DOHH2 (cell line): Measurements from ENCODE around the gene SNAPC2.

Experiments used
- H3F3A ChIP-seq: fragments of 200-600 bp; sonication (generic), shearing (Covaris generic); 2 replicates; pipeline ENCODE4 v1.6.0; 2016; ENCODE audit warnings: antibody characterized with exemption, mild to moderate bottlenecking; ENCODE audit not compliant: control insufficient read depth, insufficient read depth
- H3K27ac ChIP-seq: fragments of 200-600 bp; sonication (generic); 2 replicates; pipeline ENCODE4 v1.5.1; 2014; ENCODE audit warnings: low read depth, mild to moderate bottlenecking, low read length, moderate library complexity
- H3K27me3 ChIP-seq: fragments of 200-600 bp; sonication (generic); 2 replicates; pipeline ENCODE4 v1.6.1; 2014; ENCODE audit warnings: mild to moderate bottlenecking, low read length, mixed read lengths; ENCODE audit not compliant: control insufficient read depth
- H3K36me3 ChIP-seq: fragments of 200-600 bp; sonication (generic); 2 replicates; pipeline ENCODE4 v1.6.1; 2014; ENCODE audit warnings: mild to moderate bottlenecking, low read length, moderate library complexity, mixed read lengths; ENCODE audit not compliant: control insufficient read depth
- H3K4me1 ChIP-seq: fragments of 200-600 bp; sonication (generic); 2 replicates; pipeline ENCODE4 v1.6.1; 2014; ENCODE audit warnings: mild to moderate bottlenecking, low read length, mixed read lengths; ENCODE audit not compliant: control insufficient read depth
- H3K4me2 ChIP-seq: fragments of 200-600 bp; sonication (generic); 2 replicates; pipeline ENCODE4 v1.6.0; 2014; ENCODE audit warnings: mild to moderate bottlenecking, low read length, moderate library complexity
- H3K4me3 ChIP-seq: fragments of 200-600 bp; sonication (generic); 2 replicates; pipeline ENCODE4 v1.5.1; 2014; ENCODE audit warnings: mild to moderate bottlenecking, low read length, mixed read lengths
- H3K79me2 ChIP-seq: fragments of 200-600 bp; sonication (generic); 2 replicates; pipeline ENCODE4 v1.6.1; 2014; ENCODE audit warnings: mild to moderate bottlenecking, low read length, mixed read lengths; ENCODE audit not compliant: control insufficient read depth
- H3K9me2 ChIP-seq: fragments of 200-600 bp; sonication (generic); replicated peaks from 2 replicates; pipeline ENCODE4 v1.6.1; 2014; ENCODE audit warnings: mild to moderate bottlenecking, low read length, mixed read lengths; ENCODE audit not compliant: control insufficient read depth
- H3K9me3 ChIP-seq: fragments of 200-600 bp; sonication (generic); 2 replicates; pipeline ENCODE4 v1.6.1; 2014; ENCODE audit warnings: antibody characterized with exemption, low read length, mixed read lengths; ENCODE audit not compliant: control insufficient read depth, insufficient read depth
- H4K20me1 ChIP-seq: fragments of 200-600 bp; sonication (generic); 2 replicates; pipeline ENCODE4 v1.6.0; 2014; ENCODE audit warnings: low read depth, mild to moderate bottlenecking, antibody characterized with exemption, low read length, moderate library complexity; ENCODE audit not compliant: control insufficient read depth, insufficient read depth
- EZH2phosphoT487 ChIP-seq: fragments of 200-600 bp; sonication (generic); IDR thresholded peaks from 2 replicates; pipeline ENCODE4 v1.6.1; 2017; ENCODE audit warnings: borderline replicate concordance, mild to moderate bottlenecking, antibody characterized with exemption, low read length, moderate library complexity, mixed read lengths
- TF ChIP-seq, protein P1 (sequence below): fragments of 200-600 bp; sonication (generic); IDR thresholded peaks from one replicate; pipeline ENCODE4 v1.5.1; 2014; ENCODE audit warnings: antibody characterized with exemption, mild to moderate bottlenecking, low read depth, low read length; ENCODE audit not compliant: poor library complexity, severe bottlenecking

SNAPC2 gene

GRCh38 chr19:7872306-7873204 lies 47.6 kb upstream of the SNAPC2 start:
- Histone ChIP-seq H3K4me2 (peak overlapping the region; percentile 64), H3K79me2 (no peaks in the 10 kb centered on the region), H3K27me3 (peaks cover 13% of the 10 kb centered on the region), H3K4me1 (peaks cover 47% of the 10 kb centered on the region), H3K27ac (no peak overlapping the region), H3K36me3 (no peaks in the 10 kb centered on the region), H3K9me3 (no peaks in the 10 kb centered on the region; the same call in 1 of the 2 replicates), H3F3A (peaks cover 9% of the 10 kb centered on the region), H4K20me1 (no peaks in the 10 kb centered on the region), H3K4me3 (peak overlapping the region; percentile 42), H3K9me2 (no peaks in the 10 kb centered on the region)
- TF ChIP-seq, protein P1, sequence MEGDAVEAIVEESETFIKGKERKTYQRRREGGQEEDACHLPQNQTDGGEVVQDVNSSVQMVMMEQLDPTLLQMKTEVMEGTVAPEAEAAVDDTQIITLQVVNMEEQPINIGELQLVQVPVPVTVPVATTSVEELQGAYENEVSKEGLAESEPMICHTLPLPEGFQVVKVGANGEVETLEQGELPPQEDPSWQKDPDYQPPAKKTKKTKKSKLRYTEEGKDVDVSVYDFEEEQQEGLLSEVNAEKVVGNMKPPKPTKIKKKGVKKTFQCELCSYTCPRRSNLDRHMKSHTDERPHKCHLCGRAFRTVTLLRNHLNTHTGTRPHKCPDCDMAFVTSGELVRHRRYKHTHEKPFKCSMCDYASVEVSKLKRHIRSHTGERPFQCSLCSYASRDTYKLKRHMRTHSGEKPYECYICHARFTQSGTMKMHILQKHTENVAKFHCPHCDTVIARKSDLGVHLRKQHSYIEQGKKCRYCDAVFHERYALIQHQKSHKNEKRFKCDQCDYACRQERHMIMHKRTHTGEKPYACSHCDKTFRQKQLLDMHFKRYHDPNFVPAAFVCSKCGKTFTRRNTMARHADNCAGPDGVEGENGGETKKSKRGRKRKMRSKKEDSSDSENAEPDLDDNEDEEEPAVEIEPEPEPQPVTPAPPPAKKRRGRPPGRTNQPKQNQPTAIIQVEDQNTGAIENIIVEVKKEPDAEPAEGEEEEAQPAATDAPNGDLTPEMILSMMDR: no peak
- TF ChIP-seq EZH2phosphoT487: no peak

GRCh38 chr19:7873304-7874075 lies 46.6 kb upstream of the SNAPC2 start:
- peaks cover 44% of the 10 kb centered on the region for H3K4me1 ChIP-seq
- no peak for TF ChIP-seq EZH2phosphoT487
- TF ChIP-seq, protein P1: no peak
- no peaks in the 10 kb centered on the region for H3K9me2 ChIP-seq
- no peaks in the 10 kb centered on the region for H3K36me3 ChIP-seq
- no peaks in the 10 kb centered on the region for H4K20me1 ChIP-seq
- H3K79me2 ChIP-seq: no peaks in the 10 kb centered on the region
- no peaks in the 10 kb centered on the region; the same call in 1 of the 2 replicates for H3K9me3 ChIP-seq
- no peak overlapping the region for H3K4me3 ChIP-seq
- H3F3A ChIP-seq: peaks cover 9% of the 10 kb centered on the region
- peaks cover 13% of the 10 kb centered on the region for H3K27me3 ChIP-seq
- H3K27ac ChIP-seq: no peak overlapping the region
- H3K4me2 ChIP-seq: no peak overlapping the region

- H3K36me3 ChIP-seq: no peaks in the 10 kb centered on the region
- no peaks in the 10 kb centered on the region for H4K20me1 ChIP-seq
- H3K79me2 ChIP-seq: no peaks in the 10 kb centered on the region
- peak within 1 kb of the TSS; percentile 29; the same call in 1 of the 2 replicates for H3K4me2 ChIP-seq
- peaks cover 38% of the 10 kb centered on the region for H3K4me1 ChIP-seq
- H3K4me3 ChIP-seq: no peak within 1 kb of the TSS
- H3K9me3 ChIP-seq: no peaks in the 10 kb centered on the region; the same call in 1 of the 2 replicates
- H3K27me3 ChIP-seq: peaks cover 13% of the 10 kb centered on the region
- no peak; the same call in 1 of the 2 replicates for TF ChIP-seq EZH2phosphoT487
- TF ChIP-seq, protein P1: no peak
- H3K9me2 ChIP-seq: no peaks in the 10 kb centered on the region
- no peak within 1 kb of the TSS for H3K27ac ChIP-seq
- H3F3A ChIP-seq: peaks cover 9% of the 10 kb centered on the region
Measured at GRCh38 chr19:7874076-7874896, 45.9 kb upstream of the SNAPC2 start, which contains the start of gene PRR36. TSS of gene PRR36 (minus strand) at chr19:7874390. CDS start at chr19:7873689, 701 bp downstream.
